Upper lobe of right lung (tissue), 1 donor: ENCODE results near the gene SLC17A7. TPM values are rescaled to one million over a fixed set of nuclear protein-coding genes. Genes with fewer than 3 reads are reported as not detected.

Experiments used
- ATAC-seq: fragments of 200-7000 bp; cut with Tn5 transposase; one replicate; pipeline ENCODE4 v1.9.1; 2020; ENCODE audit warnings: mild to moderate bottlenecking, moderate library complexity
- DNase-seq: peaks from one replicate; pipeline ENCODE4 v3.0.0-alpha.2; 2020
- H3K27ac ChIP-seq: fragments of 200-600 bp; one replicate; pipeline ENCODE4 v1.8.0; 2022
- H3K27me3 ChIP-seq: fragments of 200-600 bp; one replicate; pipeline ENCODE4 v1.8.0; 2022; ENCODE audit warnings: mild to moderate bottlenecking
- H3K36me3 ChIP-seq: fragments of 200-600 bp; one replicate; pipeline ENCODE4 v1.8.0; 2022
- H3K4me1 ChIP-seq: fragments of 200-600 bp; one replicate; pipeline ENCODE4 v1.8.0; 2022
- H3K4me3 ChIP-seq: fragments of 200-600 bp; one replicate; pipeline ENCODE4 v1.8.0; 2022; ENCODE audit warnings: mild to moderate bottlenecking
- H3K9me3 ChIP-seq: fragments of 200-600 bp; one replicate; pipeline ENCODE4 v1.8.0; 2022
- CTCF ChIP-seq: fragments of 200-600 bp; IDR thresholded peaks from one replicate; pipeline ENCODE4 v1.8.0; 2022; ENCODE audit warnings: antibody characterized with exemption
- intact Hi-C: fragments of 100-400 bp; cut with DNase I; formaldehyde crosslinking; loops from one replicate; pipeline ENCODE4 v1.11.0; 2022
- total RNA-seq: library from RNA; stranded (reverse); fragmentation: NEBNext Ultra II Directional; extraction: Animal tissue kit (Norgen Biotek cat#: 25700); gene quantifications from one replicate; pipeline ENCODE4 v1.2.1, GENCODE V29; 2021
- donor health status: DM: no; HTN: yes; CAD: no; lungs with severe emphysema.

SLC17A7 gene
- total RNA-seq, 1 donor from 2014 or later = 0.69 TPM

GRCh38 chr19:49425922-49426592 lies 15.3 kb downstream of the SLC17A7 start:
- Histone ChIP-seq H3K9me3 (no peaks in the 10 kb centered on the region), H3K4me1 (peaks cover 17% of the 10 kb centered on the region), H3K4me3 (no peak overlapping the region), H3K27me3 (peaks cover 92% of the 10 kb centered on the region), H3K36me3 (no peaks in the 10 kb centered on the region), H3K27ac (no peak overlapping the region)
- ATAC-seq (no peak), DNase-seq (no peak)
- TF ChIP-seq CTCF = no peak
- intact Hi-C loops = no loop called here

- H3K27ac ChIP-seq = no peak within 1 kb of the TSS
- intact Hi-C loops = no loop called here
- no peaks in the 10 kb centered on the region for H3K36me3 ChIP-seq
- H3K9me3 ChIP-seq = no peaks in the 10 kb centered on the region
- peaks cover 17% of the 10 kb centered on the region for H3K4me1 ChIP-seq
- no peak within 1 kb of the TSS for H3K4me3 ChIP-seq
- DNase-seq = no peak
- peaks cover 84% of the 10 kb centered on the region for H3K27me3 ChIP-seq
- TF ChIP-seq CTCF = no peak
- ATAC-seq = no peak
Measured at GRCh38 chr19:49425178-49425577, 16.1 kb downstream of the SLC17A7 start, which contains the start of gene GFY. GFY (plus strand) TSS chr19:49425388; CDS start chr19:49426431, 1,043 bp downstream.

- Histone ChIP-seq H3K36me3 (no peaks in the 10 kb centered on the region), H3K27me3 (peaks cover 75% of the 10 kb centered on the region), H3K27ac (no peak overlapping the region), H3K4me3 (no peak overlapping the region), H3K9me3 (no peaks in the 10 kb centered on the region), H3K4me1 (peaks cover 17% of the 10 kb centered on the region)
- no peak for DNase-seq
- no peak for TF ChIP-seq CTCF
- ATAC-seq = no peak
- intact Hi-C loops = no loop called here
Measured at GRCh38 chr19:49423985-49424303, 17.4 kb downstream of the SLC17A7 start.

GRCh38 chr19:49423071-49423984 lies 18.0 kb downstream of the SLC17A7 start, which contains the start of gene PTH2:
PTH2 (minus strand) TSS chr19:49423441; CDS start chr19:49423339, 102 bp downstream.
- H3K27ac ChIP-seq = no peak within 1 kb of the TSS
- H3K27me3 ChIP-seq = peaks cover 69% of the 10 kb centered on the region
- DNase-seq = no peak
- intact Hi-C loops = no loop called here
- peak within 1 kb of the TSS; percentile 16 for H3K4me3 ChIP-seq
- peaks cover 17% of the 10 kb centered on the region for H3K4me1 ChIP-seq
- H3K36me3 ChIP-seq = no peaks in the 10 kb centered on the region
- no peaks in the 10 kb centered on the region for H3K9me3 ChIP-seq
- TF ChIP-seq CTCF = no peak
- ATAC-seq = no peak

GRCh38 chr19:49422407-49423070 lies 18.8 kb downstream of the SLC17A7 start:
- Histone ChIP-seq H3K27ac (no peak overlapping the region), H3K9me3 (no peaks in the 10 kb centered on the region), H3K4me3 (peak overlapping the region; percentile 16), H3K27me3 (peaks cover 61% of the 10 kb centered on the region), H3K4me1 (peaks cover 13% of the 10 kb centered on the region), H3K36me3 (no peaks in the 10 kb centered on the region)
- intact Hi-C loops = no loop called here
- ATAC-seq = peak; percentile 67
- DNase-seq = no peak
- peak; percentile 42 for TF ChIP-seq CTCF
